Measurements from ENCODE around the gene ATG9A.
A peak's percentile ranks its signal among the peaks of the same experiment; 100 is the strongest.
"Not testable (repeated sequence)": the region's sequence is repeated elsewhere in the genome, so short reads cannot be mapped to it uniquely, and the experiment has no call there.

The ATG9A gene

DNA sequence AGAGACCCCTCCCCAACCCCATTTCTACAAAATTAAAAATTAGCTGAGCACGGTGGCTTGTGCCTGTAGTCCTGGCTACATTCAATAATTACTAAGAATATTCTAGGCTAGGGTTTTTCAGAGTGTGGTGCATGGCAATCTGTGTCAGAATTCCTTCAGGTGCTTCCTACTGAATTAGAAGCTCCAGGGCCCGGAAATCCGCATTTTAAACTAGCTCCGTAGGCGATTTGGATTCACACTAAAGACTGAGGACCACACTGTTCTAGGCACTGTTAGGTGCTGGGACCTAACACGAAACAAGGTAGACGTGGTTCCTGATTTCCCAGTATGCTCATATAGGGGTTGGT, 23.5 kb downstream of the ATG9A start:
- DNase-seq (ENCODE audit: low spot score): no peak

DNA sequence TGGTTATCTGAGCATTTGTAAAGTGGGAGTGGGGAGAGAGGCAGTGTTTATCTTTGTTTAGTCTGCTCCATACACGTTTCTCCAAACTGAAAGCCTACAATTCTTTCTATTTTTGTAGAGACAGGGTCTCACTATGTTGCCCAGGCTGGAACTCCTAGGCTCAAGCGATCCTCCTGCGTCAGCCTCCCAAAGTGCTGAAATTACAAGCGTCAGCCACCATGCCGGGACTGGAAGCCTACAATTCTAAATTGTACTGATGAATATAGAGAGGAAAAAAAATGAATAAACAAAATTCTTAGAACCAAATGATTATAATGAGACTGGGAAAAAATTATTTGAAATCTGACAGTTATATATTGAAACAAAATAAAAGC, 24.3 kb downstream of the ATG9A start:
- no peak for DNase-seq (ENCODE audit: low spot score)

DNA sequence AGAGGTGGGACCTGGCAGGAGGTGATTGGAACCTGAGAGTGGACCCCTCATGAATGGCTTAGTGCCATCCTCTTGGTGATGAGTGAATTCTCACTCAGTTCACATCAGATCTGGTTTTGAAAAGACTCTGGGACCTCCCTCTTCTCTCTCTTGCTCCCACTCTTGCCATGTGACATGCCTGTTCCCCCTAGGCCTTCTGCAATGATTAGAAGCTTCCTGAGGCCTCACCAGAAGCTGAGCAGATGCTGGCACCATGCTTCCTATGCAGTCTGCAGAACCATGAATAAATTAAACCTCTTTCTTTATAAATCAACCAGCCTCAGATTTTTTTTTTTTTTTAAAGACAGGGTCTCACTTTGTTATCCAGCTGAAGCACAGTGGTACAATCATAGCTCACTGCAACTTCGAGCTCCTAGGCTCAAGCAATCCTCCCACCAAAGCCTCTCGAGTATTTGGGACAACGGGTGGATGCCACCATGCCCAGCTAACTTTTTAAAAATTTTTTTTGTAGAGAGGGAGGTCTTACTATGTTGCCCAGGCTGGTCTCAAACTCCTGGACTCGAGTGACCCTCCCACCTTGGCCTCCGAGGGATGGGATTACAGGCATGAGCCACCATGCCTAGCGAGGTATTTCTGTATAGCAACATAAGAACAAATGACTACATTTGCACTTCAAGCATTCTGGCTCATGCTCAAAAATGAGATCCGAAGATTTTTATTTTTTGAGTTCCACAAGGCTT, 24.8 kb downstream of the ATG9A start:
- no peak for DNase-seq (ENCODE audit: low spot score)

DNA sequence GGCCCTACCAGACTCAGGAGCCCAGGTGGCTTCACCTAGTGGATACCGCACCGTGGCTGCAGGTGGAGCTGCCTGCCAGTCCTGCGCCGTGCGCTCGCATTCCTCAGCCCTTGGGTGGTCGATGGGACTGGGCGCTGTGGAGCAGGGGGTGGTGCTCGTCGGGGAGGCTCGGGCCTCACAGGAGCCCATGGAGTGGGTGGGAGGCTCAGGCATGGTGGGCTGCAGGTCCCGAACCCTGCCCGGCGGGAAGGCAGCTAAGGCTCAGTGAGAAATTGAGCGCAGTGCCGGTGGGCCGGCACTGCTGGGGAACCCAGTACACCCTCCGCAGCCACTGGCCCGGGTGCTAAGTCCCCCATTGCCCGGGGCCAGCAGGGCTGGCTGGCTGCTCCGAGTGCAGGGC, 28.1 kb downstream of the ATG9A start:
- DNase-seq (ENCODE audit: low spot score): not testable (repeated sequence)

DNA sequence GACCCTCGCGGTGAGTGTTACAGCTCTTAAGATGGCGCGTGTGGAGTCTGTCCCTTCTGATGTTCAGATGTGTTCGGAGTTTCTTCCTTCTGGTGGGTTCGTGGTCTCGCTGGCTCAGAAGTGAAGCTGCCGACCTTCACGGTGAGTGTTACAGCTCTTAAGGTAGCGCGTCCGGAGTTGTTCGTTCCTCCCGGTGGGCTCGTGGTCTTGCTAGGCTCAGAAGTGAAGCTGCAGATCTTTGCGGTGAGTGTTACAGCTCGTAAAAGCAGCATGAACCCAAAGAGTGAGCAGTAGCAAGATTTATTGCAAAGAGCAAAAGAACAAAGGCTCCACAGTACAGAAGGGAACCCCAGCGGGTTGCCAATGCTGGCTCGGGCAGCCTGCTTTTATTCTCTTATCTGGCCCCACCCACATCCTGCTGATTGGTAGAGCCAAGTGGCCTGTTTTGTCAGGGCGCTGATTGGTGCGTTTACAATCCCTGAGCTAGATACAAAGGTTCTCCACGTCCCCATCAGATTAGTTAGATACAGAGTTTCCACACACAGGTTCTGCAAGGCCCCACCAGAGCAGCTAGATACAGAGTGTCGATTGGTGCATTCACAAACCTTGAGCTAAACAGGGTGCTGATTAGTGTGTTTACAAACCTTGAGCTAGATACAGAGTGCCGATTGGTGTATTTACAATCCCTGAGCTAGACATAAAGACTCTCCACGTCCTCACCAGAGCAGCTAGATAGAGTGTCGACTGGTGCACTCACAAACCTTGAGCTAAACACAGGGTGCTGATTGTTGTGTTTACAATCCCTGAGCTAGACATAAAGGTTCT, 28.7 kb downstream of the ATG9A start:
- DNase-seq (ENCODE audit: low spot score): not testable (repeated sequence)

DNA sequence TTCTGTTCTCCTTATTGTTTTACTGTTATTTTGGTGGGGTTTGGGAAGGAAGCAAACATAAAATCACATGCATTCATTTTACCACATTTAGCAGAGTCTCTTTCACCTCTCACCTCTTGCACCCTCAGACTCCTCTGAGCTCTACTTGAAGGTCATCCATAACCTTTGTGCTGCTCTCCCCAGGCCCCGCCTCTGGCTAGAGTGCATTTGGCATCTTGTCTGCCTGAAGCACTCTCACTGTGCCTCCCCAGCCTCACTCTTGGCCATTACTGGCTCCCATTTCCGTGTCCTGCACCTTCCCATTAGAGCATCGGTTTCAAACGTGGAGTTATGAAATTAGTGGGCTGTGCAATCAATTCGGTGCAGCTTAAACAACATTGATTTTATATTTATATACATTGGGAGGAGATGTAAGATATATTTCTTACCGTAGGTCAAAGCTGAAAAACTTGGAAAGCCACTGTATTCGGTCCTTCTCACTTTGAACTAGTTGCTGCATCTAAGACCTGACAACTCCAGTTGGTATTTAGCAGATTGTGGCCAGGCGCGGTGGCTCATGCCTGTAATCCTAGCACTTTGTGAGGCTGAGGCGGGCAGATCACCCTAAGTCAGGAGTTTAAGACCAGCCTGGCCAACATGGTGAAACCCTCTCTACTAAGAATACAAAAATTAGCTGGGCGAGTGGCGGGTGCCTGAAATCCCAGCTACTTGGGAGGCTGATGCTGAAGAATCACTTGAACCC, 29.8 kb downstream of the ATG9A start:
- DNase-seq (ENCODE audit: low spot score): no peak

DNA sequence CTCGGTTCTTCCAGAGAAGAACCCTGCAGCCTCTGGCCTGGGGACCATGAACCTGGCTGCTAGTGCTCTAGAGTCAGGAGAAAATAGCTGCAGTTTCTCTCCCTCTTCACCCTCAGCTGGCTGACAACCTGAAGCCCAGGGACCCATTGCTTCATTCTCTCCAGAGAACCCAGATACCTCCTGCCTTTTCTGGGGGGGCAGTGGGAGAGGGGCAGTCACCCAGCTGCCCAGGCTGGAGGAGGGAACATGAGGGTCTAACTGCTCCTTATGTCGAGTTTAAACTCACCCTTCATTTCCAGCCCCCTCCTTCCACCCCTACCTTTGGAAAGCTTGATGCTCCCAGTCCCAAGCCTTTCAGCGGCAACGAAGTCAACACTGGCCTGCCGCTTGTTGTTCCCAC, 30.5 kb downstream of the ATG9A start:
- no peak for DNase-seq (ENCODE audit: low spot score)

DNA sequence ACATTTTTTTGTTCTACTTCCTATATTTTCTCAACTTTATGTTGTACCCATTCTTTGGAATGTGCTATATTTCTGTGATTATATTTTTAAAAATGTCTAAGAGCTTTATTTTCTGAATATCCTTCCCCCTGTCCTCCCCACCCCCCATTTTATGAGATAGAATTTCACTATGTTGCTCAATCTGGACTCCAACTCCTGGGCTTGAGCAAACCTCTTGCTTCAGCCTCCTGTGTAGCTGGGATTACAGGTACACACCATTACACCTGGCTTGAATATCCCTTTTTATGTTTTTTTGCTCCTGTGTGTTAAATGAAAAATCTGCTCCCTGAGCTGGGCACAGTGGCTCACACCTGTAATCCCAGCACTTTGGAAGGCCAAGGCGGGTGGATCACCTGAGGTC, 32.0 kb downstream of the ATG9A start:
- DNase-seq (ENCODE audit: low spot score): no peak

DNA sequence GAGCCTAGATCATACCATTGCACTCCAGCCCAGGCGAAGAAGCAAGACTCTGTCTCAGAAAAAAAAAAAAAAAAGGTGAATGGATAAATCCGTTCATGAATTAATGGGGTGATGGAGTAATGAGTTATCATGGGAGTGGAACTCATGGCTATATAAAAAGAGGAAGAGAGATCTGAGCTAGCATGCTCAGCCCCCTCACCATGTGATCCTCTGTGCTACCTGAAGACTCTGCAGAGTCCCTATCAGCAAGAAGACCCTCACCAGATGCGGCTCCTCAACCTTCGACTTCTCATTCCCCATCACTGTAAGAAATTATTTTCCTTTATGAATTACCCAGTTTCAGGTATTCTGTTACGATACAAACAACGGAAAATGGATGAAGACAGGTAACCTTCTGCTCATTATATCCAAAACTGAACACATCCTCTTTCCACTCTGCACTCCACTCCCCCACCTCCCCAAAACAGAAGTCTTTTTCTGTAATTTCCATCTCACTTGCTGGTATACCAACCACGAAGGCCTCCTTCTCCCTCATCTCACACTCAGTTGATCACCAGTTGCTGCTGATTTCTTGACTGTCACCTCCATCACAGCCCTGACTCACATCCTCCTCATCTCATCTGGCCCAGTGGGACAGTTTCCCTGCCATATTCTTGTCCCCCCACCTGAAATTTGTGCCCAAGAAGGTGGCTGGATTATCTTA, 42.5 kb downstream of the ATG9A start:
- DNase-seq (ENCODE audit: low spot score): no peak

DNA sequence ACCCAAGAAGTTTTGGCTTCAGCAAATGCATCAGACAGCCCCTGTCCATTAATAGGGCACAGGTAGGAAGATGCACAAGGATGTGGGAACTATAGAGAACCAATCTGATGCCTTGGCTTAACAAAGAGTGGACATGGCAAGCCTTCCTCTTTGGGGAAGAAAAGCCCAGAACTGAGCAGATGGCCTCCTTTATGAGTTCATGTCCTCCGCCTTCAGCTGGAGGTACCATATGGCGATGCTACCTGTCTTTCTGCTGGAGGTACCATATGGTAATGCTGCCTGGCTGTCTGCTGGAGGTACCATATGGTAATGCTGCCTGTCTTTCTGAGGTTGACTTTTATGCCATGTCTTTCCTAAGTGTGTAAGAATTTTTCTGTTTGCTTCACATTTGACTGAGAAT, 45.3 kb downstream of the ATG9A start:
- no peak for DNase-seq (ENCODE audit: low spot score)

DNA sequence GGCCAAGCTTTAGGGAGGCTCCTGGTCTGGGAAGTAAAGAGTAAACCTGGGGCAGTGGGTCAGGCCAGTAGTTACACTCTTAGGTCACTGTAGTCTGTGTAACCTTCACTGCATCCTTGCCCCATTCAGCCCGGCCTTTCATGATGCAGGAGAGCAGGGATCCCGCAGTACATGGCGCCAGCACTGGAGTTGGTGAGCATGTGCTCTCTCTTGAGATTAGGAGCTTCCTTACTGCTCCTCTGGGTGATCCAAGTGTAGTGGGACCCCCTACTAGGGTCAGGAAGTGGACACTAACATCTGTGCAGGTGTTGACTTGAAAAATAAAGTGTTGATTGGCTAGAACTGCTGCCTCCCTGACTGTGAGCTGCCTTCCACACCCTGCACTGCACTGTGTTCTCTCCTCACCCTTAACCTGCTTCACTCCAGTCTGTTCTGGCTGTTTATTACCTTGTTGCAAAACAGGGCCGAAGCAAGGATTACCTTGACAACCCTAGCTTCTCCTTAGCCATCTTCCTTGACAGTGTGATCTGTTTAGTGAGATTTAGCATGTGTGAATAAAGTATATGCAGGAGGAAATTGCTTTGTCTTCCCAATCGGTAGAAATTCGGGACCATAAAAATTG, 46.2 kb downstream of the ATG9A start:
- DNase-seq (ENCODE audit: low spot score): no peak

DNA sequence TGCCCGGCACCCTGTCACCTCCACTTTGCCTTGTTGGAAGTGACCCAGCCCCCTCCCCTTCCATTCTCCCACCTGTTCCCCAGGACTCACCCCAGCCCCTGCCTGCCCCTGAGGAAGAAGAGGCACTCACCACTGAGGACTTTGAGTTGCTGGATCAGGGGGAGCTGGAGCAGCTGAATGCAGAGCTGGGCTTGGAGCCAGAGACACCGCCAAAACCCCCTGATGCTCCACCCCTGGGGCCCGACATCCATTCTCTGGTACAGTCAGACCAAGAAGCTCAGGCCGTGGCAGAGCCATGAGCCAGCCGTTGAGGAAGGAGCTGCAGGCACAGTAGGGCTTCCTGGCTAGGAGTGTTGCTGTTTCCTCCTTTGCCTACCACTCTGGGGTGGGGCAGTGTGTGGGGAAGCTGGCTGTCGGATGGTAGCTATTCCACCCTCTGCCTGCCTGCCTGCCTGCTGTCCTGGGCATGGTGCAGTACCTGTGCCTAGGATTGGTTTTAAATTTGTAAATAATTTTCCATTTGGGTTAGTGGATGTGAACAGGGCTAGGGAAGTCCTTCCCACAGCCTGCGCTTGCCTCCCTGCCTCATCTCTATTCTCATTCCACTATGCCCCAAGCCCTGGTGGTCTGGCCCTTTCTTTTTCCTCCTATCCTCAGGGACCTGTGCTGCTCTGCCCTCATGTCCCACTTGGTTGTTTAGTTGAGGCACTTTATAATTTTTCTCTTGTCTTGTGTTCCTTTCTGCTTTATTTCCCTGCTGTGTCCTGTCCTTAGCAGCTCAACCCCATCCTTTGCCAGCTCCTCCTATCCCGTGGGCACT, 46.9 kb downstream of the ATG9A start:
- DNase-seq (ENCODE audit: low spot score): no peak

DNA sequence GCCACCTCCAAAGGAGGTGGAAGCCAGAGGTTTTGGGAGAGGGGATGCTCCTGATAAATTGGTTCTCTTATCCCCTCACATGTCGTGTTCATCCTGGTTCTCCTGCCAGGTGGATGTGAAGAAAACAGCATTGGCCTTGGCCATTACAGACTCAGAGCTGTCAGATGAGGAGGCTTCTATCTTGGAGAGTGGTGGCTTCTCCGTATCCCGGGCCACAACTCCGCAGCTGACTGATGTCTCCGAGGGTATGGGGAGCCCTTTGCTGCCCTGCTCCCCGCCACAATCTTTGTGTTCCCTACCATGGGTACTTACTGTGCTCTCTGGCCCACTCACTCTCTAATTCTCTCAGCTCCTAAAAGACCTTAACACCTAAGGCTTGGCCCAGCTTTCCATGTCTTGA, 47.9 kb downstream of the ATG9A start:
- no peak for DNase-seq (ENCODE audit: low spot score)

DNA sequence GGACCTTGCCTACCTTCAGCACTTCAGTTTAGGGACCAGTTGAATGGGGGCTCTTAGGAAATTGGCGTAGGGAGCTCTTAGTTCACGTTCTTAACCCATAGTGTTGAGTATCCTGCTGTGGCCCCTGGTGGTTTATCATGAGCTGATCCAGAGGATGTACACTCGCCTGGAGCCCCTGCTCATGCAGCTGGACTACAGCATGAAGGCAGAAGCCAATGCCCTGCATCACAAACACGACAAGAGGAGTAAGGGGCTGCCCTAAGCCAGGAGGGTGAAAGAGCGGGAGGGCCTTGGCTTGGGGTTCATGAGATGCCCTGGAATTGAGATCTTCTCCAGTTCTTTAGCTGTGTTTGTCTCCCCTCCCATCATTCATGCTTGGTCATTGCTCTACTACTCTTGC, 48.5 kb downstream of the ATG9A start:
- DNase-seq (ENCODE audit: low spot score): no peak

DNA sequence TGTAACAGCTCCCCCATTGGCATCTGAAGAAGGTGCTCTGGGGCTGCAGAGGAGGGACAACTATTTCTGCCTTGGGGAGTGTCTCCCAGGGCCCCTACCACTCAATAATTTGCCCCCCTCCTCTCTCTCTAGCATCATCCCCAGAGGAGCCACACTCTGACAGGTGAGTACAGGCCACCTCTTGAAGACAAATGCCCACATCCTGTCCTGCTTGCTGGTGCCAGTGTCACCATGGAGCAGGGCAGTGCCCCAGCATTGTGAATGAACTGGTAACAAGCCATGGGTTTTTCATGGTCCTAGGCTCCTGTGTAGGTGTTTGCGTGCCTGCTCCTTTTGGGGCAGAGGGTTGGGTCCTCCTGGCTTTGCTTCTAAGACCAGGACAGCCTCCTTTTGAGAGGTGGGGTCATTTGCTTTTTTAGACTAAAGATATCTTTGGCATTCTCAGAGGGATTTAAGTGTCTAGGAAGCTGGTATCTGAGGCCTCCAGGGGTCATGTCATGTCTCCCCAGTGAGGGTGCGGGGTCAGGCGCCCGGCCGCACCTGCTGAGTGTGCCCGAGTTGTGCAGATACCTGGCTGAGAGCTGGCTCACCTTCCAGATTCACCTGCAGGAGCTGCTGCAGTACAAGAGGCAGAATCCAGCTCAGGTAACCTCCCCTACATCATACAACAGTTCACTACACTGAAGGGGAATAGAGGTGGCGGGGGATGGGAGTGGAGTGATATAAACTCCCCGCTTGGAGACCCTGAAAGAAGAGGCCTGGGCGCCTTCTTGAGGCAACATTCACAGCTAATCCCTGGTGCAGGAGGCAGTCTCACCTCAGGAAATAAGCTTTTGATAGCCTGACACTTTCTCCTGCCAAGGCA, 49.6 kb downstream of the ATG9A start:
- no peak for DNase-seq (ENCODE audit: low spot score)

DNA sequence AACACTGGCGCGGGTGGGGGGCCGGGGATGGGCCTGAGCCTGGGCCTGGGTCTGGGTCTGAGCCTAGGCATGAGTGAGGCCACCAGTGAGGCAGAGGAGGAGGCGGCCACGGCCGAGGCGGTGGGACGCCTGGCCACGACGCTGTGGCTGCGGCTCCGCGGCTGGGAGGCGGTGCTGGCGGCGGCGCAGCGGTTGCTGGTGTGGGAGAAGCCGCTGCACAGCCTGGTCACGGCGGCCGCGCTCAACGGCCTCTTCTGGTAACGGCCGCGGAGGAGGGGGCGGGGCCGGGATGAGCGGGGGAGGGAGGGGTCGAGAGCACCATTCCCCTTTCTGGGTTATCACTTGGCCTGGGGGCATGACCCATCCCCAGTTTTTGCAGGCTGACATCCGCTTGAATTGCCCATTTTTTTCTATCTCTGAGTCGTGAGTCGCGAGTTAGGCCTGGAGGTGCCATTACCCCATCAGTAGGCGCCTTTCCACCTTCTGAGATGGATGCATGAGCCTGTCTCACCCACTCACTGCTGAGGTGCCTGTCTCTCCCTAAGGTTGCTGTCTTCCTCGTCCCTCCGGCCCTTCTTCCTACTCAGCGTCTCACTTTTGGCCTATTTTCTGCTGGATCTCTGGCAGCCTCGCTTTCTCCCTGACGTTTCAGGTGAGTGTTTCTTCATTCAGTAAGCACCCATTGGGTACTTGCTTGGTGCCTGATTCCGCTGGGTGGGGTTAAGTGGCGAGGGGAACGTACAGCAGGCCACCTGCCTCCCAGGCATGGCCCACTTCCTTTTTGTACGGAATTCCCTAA, 50.9 kb downstream of the ATG9A start:
- DNase-seq (ENCODE audit: low spot score): peak; percentile 41

DNA sequence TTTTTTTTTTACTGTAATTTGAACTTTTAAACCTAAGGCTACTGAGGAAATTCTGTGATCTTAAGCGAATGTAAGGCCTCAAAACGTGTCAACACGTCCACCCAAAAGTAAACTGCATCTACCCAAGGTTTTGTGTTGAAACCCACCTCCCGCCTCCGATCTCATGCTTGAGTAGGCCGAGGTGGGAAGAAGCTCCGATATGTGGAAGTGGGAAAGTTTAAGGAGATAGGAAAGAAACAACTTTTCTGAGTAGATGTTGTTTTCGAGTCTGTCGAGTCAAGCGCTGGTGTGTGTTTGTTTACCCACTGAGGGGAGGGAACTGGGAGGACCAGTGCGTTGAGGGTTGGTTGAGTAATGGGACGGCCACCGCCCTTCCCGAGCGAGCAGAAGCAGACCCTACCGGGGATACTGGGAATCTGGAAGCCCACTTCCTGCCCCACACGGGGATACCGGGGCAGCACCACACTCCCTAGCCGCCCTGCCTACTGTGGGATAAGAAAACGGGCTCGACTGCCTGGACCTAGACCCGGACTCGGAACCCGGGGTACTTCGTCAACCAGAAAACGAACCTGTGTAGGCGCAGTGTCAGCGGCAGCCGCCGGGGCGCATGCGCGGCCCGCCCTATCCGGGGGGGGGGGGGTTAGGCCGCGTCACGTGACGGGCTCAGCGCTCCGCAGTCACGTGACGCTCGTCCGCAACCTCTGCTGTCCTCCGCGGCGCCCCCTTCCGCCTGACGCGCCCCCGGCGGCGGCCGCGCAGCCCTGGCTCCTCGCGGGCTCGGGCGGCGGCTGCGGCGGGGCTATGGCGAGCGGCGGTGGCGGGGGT, 51.7 kb downstream of the ATG9A start, which contains the start of gene RETREG2:
Gene RETREG2 (plus strand): TSS at position 724 of the 825 bp plus-strand sequence. CDS start 78 bp downstream, at position 802.
- DNase-seq (ENCODE audit: low spot score): peak; percentile 93
